Central memory CD8-positive, alpha-beta T cell (primary cell): ENCODE results near the gene KCNMA1.
"Not testable (repeated sequence)": the region's sequence is repeated elsewhere in the genome, so short reads cannot be mapped to it uniquely, and the experiment has no call there.

Experiments
- ATAC-seq: fragments of 150-1000 bp; cut with Tn5 transposase; replicated peaks from 2 replicates; pipeline ENCODE4 v1.10.0; 2022; ENCODE audit warnings: mild to moderate bottlenecking, moderate FRiP score, moderate number of reproducible peaks; ENCODE audit not compliant: poor library complexity, severe bottlenecking; ENCODE audit errors: extremely low read depth
- DNase-seq, 2 donors: peaks; one replicate each; pipeline ENCODE4 v3.0.0; 2021; ENCODE audit warnings: low spot score in 2 of 2
- H3K27ac Mint-ChIP-seq: one replicate; pipeline ENCODE4 v1.8.0; 2022; ENCODE audit warnings: low read depth, mild to moderate bottlenecking, moderate library complexity, mixed read lengths
- H3K27me3 Mint-ChIP-seq: one replicate; pipeline ENCODE4 v1.8.0; 2022; ENCODE audit warnings: mixed read lengths
- H3K36me3 Mint-ChIP-seq: one replicate; pipeline ENCODE4 v1.8.0; 2022; ENCODE audit warnings: mild to moderate bottlenecking, moderate library complexity, mixed read lengths; ENCODE audit not compliant: insufficient read depth
- H3K4me1 Mint-ChIP-seq: one replicate; pipeline ENCODE4 v1.8.0; 2022; ENCODE audit warnings: mixed read lengths
- H3K4me3 Mint-ChIP-seq: one replicate; pipeline ENCODE4 v1.8.0; 2022; ENCODE audit warnings: mild to moderate bottlenecking, moderate library complexity, mixed read lengths
- H3K9me3 Mint-ChIP-seq: one replicate; pipeline ENCODE4 v1.8.0; 2022; ENCODE audit warnings: mixed read lengths

Gene KCNMA1

GRCh38 chr10:77592946-77593636 is 44.5 kb downstream of the KCNMA1 start:
- Mint-ChIP-seq H3K9me3 (no peaks in the 10 kb centered on the region), H3K4me3 (no peak overlapping the region), H3K36me3 (no peaks in the 10 kb centered on the region), H3K4me1 (no peaks in the 10 kb centered on the region), H3K27ac (no peak overlapping the region), H3K27me3 (peaks cover 19% of the 10 kb centered on the region)
- ATAC-seq (no peak), DNase-seq (no peak)

GRCh38 chr10:77592510-77592909 is 45.1 kb downstream of the KCNMA1 start:
- Mint-ChIP-seq H3K27me3 (peaks cover 19% of the 10 kb centered on the region), H3K9me3 (no peaks in the 10 kb centered on the region), H3K36me3 (no peaks in the 10 kb centered on the region), H3K4me1 (no peaks in the 10 kb centered on the region), H3K27ac (no peak overlapping the region), H3K4me3 (no peak overlapping the region)
- ATAC-seq (no peak), DNase-seq (no peak)

GRCh38 chr10:77591238-77591880 is 46.2 kb downstream of the KCNMA1 start:
- no peak for DNase-seq
- no peaks in the 10 kb centered on the region for H3K36me3 Mint-ChIP-seq
- no peak overlapping the region for H3K27ac Mint-ChIP-seq
- no peaks in the 10 kb centered on the region for H3K4me1 Mint-ChIP-seq
- H3K4me3 Mint-ChIP-seq = no peak overlapping the region
- H3K9me3 Mint-ChIP-seq = no peaks in the 10 kb centered on the region
- H3K27me3 Mint-ChIP-seq = peaks cover 19% of the 10 kb centered on the region
- ATAC-seq = no peak

- no peaks in the 10 kb centered on the region for H3K9me3 Mint-ChIP-seq
These were observed 47.0 kb downstream of the KCNMA1 start for GRCh38 chr10:77590344-77591237.

GRCh38 chr10:77589703-77590102 is 47.9 kb downstream of the KCNMA1 start:
- H3K27me3 Mint-ChIP-seq = peaks cover 19% of the 10 kb centered on the region
- H3K27ac Mint-ChIP-seq, ATAC-seq, H3K4me1 Mint-ChIP-seq, H3K4me3 Mint-ChIP-seq, H3K36me3 Mint-ChIP-seq, DNase-seq, H3K9me3 Mint-ChIP-seq: not testable (repeated sequence)

More at GRCh38 chr10:77590344-77591237, 47.0 kb downstream of the KCNMA1 start:
- DNase-seq (no peak), ATAC-seq (no peak)
- H3K36me3 Mint-ChIP-seq = no peaks in the 10 kb centered on the region
- H3K27me3 Mint-ChIP-seq = peaks cover 19% of the 10 kb centered on the region
- no peak overlapping the region for H3K27ac Mint-ChIP-seq
- H3K4me3 Mint-ChIP-seq = no peak overlapping the region
- H3K4me1 Mint-ChIP-seq = no peaks in the 10 kb centered on the region

- Mint-ChIP-seq H3K9me3 (no peaks in the 10 kb centered on the region), H3K27ac (no peak overlapping the region), H3K27me3 (peaks cover 10% of the 10 kb centered on the region), H3K4me1 (peaks cover under 1% of the 10 kb centered on the region), H3K4me3 (no peak overlapping the region), H3K36me3 (no peaks in the 10 kb centered on the region)
- ATAC-seq (no peak), DNase-seq (no peak)
These were observed 48.7 kb downstream of the KCNMA1 start for GRCh38 chr10:77588886-77589285.

GRCh38 chr10:77587416-77587790 is 50.2 kb downstream of the KCNMA1 start:
- Mint-ChIP-seq H3K4me1 (peaks cover 4% of the 10 kb centered on the region), H3K27me3 (no peaks in the 10 kb centered on the region), H3K4me3 (no peak overlapping the region), H3K27ac (no peak overlapping the region), H3K9me3 (no peaks in the 10 kb centered on the region), H3K36me3 (no peaks in the 10 kb centered on the region)
- DNase-seq (no peak), ATAC-seq (no peak)

GRCh38 chr10:77586719-77587415 is 50.7 kb downstream of the KCNMA1 start:
- Mint-ChIP-seq H3K4me1 (peaks cover 4% of the 10 kb centered on the region), H3K27me3 (no peaks in the 10 kb centered on the region), H3K4me3 (no peak overlapping the region), H3K9me3 (no peaks in the 10 kb centered on the region), H3K27ac (no peak overlapping the region), H3K36me3 (no peaks in the 10 kb centered on the region)
- DNase-seq (no peak), ATAC-seq (no peak)

GRCh38 chr10:77584938-77585337 is 52.7 kb downstream of the KCNMA1 start:
- no peak for DNase-seq
- ATAC-seq = no peak
- Mint-ChIP-seq H3K36me3 (no peaks in the 10 kb centered on the region), H3K27ac (no peak overlapping the region), H3K4me3 (no peak overlapping the region), H3K4me1 (peaks cover 4% of the 10 kb centered on the region), H3K27me3 (no peaks in the 10 kb centered on the region), H3K9me3 (no peaks in the 10 kb centered on the region)

GRCh38 chr10:77583527-77583926 is 54.1 kb downstream of the KCNMA1 start:
- Mint-ChIP-seq H3K9me3 (no peaks in the 10 kb centered on the region), H3K36me3 (no peaks in the 10 kb centered on the region), H3K27ac (no peak overlapping the region), H3K27me3 (no peaks in the 10 kb centered on the region), H3K4me3 (no peak overlapping the region), H3K4me1 (peaks cover 4% of the 10 kb centered on the region)
- no peak for ATAC-seq
- DNase-seq = no peak

- no peak overlapping the region for H3K27ac Mint-ChIP-seq
- H3K4me3 Mint-ChIP-seq = no peak overlapping the region
- no peaks in the 10 kb centered on the region for H3K36me3 Mint-ChIP-seq
- H3K9me3 Mint-ChIP-seq = no peaks in the 10 kb centered on the region
- ATAC-seq = no peak
- H3K4me1 Mint-ChIP-seq = peaks cover 4% of the 10 kb centered on the region
- DNase-seq = no peak
- no peaks in the 10 kb centered on the region for H3K27me3 Mint-ChIP-seq
These were observed 54.9 kb downstream of the KCNMA1 start for GRCh38 chr10:77582710-77583115.

- ATAC-seq (no peak), DNase-seq (no peak)
- no peaks in the 10 kb centered on the region for H3K9me3 Mint-ChIP-seq
- H3K4me1 Mint-ChIP-seq = peaks cover 4% of the 10 kb centered on the region
- H3K4me3 Mint-ChIP-seq = no peak overlapping the region
- H3K27me3 Mint-ChIP-seq = no peaks in the 10 kb centered on the region
- no peaks in the 10 kb centered on the region for H3K36me3 Mint-ChIP-seq
- H3K27ac Mint-ChIP-seq = no peak overlapping the region
These were observed 55.9 kb downstream of the KCNMA1 start for GRCh38 chr10:77581738-77582137.
